HFF-Myc (cell line): ENCODE data around the gene SERPINA3.

Source experiments
- DNase-seq: peaks from one replicate; pipeline ENCODE4 v3.0.0-alpha.2; 2011; ENCODE audit warnings: low read depth; ENCODE audit errors: extremely low read depth
- H3K4me3 ChIP-seq: replicated peaks from 2 replicates; pipeline ENCODE4 v1.5.1; 2011; ENCODE audit warnings: low read depth, mild to moderate bottlenecking, control low read depth, low read length
- TF ChIP-seq, protein P1 (sequence below): IDR thresholded peaks from 2 replicates; pipeline ENCODE4 v1.5.1; 2012; ENCODE audit warnings: mild to moderate bottlenecking, low read depth, low read length, control low read depth; ENCODE audit errors: missing control alignments

Gene SERPINA3

DNA sequence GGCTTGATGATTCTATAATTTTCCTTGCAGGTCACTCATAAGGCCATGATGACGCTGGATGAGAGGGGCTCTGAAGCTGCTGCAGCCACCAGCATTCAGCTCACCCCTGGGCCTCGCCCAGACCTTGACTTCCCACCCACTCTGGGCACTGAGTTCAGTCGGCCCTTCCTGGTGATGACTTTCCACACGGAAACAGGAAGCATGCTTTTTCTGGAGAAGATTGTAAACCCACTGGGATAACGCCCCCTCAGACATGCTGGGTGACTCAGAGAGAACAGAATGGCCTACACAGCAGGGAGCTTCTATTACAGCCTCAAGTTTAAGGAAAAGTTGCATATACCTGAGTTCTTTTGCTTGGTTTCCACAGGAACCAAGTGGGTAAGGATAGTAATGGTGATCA, 34.3 kb downstream of the SERPINA3 start:
- no peak overlapping the region for H3K4me3 ChIP-seq
- no peak for DNase-seq
- TF ChIP-seq, protein P1, sequence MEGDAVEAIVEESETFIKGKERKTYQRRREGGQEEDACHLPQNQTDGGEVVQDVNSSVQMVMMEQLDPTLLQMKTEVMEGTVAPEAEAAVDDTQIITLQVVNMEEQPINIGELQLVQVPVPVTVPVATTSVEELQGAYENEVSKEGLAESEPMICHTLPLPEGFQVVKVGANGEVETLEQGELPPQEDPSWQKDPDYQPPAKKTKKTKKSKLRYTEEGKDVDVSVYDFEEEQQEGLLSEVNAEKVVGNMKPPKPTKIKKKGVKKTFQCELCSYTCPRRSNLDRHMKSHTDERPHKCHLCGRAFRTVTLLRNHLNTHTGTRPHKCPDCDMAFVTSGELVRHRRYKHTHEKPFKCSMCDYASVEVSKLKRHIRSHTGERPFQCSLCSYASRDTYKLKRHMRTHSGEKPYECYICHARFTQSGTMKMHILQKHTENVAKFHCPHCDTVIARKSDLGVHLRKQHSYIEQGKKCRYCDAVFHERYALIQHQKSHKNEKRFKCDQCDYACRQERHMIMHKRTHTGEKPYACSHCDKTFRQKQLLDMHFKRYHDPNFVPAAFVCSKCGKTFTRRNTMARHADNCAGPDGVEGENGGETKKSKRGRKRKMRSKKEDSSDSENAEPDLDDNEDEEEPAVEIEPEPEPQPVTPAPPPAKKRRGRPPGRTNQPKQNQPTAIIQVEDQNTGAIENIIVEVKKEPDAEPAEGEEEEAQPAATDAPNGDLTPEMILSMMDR = no peak

DNA sequence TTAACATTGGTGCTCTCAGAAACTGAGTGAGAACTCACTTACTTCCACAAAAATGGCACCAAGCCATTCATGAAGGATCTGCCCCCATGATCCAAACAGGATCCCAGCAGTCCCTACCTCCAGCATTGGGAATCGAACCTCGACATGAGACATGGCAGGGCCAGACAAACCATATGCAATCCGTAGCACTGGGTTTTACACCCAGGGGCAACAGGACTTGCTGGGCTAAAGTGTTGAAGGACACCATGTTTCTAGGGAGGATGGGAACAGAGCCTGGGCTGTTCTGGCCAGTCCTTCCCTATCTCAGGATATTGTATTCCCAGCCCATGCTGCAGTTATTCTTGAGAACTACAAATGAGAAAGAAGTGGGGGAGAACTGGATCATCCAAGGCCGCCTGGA, 36.6 kb downstream of the SERPINA3 start:
- H3K4me3 ChIP-seq = no peak overlapping the region
- TF ChIP-seq, protein P1 = no peak
- no peak for DNase-seq

DNA sequence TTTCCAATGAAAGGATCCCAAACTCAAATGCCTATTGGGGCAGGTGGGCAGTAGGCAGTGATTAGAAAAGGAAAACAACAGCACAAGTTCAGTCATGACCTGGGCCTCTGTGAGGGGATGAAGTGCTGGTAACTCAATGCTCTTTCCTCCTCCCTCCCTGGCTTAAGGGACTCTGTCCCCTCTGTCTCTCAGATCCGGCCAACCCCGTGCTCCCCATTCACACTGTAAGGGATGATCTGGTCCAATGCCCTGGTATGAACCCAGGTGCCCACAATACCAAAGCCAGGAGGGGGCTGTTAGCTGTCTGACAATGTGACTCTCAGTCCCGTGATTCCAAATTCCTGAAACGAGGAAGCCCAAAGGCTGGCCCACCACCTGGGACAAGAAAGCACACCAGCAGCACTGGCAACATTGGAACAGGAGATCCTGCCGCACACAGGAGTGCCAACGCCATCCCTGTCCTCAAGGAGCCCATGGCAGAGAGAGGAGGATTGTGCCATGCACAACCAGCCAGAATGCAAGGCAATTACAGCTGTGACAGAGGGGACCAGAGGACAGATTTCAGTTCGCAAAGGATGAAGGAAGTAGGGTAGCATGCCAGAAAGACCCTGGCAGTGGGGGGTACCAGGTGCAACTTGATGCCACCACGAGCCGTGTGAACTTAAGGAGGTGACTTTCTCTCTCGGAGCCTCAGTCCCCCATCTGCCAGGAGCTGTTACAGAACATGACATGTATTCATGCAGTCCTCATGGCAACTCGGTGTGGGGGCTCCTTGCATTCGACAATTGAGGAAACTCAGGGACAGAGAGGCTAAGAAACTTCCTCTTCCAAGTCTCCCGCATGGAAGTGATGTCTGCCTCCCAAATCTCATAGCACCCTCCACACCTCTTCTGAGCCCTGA, 37.6 kb downstream of the SERPINA3 start:
- no peak overlapping the region for H3K4me3 ChIP-seq
- DNase-seq = no peak
- TF ChIP-seq, protein P1 = no peak

DNA sequence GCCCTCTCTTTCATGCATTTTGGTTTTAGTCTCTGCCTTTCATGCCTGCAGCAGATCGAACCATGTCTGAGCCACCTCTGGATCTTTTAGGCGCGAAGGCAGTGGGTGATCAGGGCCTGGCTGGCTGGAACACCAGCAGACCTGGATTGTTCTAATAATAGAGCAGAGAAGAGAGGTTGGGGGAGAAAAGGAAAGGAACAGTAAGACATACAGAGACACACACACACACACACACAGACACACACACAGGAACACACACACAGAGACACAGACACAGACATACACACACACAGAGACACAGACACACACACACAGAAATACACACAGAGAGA, 38.2 kb downstream of the SERPINA3 start:
- H3K4me3 ChIP-seq = no peak overlapping the region
- TF ChIP-seq, protein P1 = no peak
- DNase-seq = no peak

DNA sequence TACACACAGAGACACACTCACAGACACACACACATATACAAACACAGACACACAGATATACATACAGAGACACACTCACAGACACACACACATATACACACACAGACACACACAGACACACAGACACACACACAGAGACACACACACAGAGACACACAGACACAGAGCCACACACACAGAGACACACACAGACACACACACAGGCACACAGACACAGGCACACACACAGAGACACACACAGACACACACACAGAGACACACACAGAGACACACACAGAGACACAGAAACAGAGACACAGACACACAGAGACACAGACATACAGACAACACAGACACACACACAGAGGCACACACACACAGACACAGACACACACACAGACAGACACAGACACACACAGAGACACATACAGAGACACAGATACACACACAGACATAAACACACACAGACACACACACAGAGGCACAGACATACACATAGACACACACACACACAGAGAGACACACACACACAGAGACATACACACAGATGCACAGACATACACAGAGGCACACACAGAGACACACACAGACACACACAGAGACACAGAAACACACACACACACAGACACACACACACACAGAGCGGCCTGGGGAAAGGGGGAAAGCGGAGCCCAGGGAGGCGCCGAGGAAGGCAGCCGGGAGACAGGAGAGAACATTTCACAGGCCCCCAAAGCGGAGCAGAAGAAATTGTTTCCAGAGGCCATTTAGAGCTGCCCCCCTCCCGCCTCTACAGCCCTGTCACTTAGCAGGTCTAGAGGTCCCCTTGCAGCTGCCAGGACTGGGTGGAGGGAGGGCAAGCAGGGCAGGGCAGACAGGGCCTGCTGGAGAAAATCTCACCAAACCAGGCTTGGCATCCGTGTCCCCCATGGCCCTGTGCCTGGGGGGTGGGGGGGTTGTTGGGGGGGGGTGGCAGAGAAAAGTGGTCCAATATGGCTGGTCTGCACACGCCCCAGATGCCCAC, 38.9 kb downstream of the SERPINA3 start:
- H3K4me3 ChIP-seq = no peak overlapping the region
- TF ChIP-seq, protein P1 = no peak
- no peak for DNase-seq

DNA sequence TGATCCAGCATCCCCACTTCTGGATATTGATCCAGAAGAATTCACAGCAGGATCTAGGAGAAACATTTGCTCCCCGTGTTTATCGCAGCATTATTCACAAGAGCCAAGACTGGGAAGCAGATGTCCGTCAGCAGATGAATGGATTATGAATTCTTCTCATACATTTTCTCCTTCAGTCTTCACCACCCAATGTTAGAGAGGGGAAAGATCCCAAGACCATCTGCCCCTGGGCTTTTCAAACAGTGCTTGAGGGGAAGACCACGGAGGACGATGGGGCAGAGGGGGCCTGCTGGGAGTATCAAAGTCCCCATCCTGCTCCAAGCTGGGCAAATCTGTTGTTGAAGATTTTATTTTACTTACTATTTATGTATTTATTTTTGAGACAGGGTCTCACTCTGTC, 41.1 kb downstream of the SERPINA3 start:
- TF ChIP-seq, protein P1 = no peak
- H3K4me3 ChIP-seq = no peak overlapping the region
- no peak for DNase-seq
